Hematopoietic multipotent progenitor cell treated with erythropoietin and hydrocortisone succinate and interleukin-3 and kit ligand, for 15 days (in vitro differentiated cells): ENCODE measurements around the gene PSMA5.
A peak's percentile ranks its signal among the peaks of the same experiment; 100 is the strongest.
"Not testable (repeated sequence)": the region's sequence is repeated elsewhere in the genome, so short reads cannot be mapped to it uniquely, and the experiment has no call there.

Experiments
- DNase-seq: peaks from one replicate; pipeline ENCODE4 v3.0.0-alpha.2; 2015; ENCODE audit warnings: low spot score

The PSMA5 gene

GRCh38 chr1:109426281-109427170 is at the start of gene PSMA5:
PSMA5 (minus strand) TSS chr1:109426448; CDS start chr1:109426330, 118 bp downstream.
- peak; percentile 99 for DNase-seq

DNA sequence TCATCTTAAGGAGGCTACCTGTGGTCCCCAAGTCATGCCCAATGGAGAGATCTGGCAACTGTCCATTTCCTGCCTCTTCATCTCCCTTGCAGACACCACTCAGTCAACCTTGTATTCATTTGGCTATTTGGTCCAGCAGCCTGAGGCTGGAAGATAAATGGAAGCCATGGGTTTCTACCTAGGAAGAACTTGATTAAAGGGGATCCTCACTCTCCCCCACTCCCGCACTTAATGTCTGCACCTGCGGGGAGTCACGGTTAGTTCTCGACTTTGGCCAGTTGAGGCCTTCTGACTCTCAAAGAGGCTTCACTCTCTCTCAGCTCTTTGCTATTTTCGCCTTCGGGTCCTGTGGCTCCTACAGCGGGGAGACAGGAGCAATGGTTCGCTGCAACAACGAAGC is 49.0 kb upstream of the PSMA5 start:
- no peak for DNase-seq

DNA sequence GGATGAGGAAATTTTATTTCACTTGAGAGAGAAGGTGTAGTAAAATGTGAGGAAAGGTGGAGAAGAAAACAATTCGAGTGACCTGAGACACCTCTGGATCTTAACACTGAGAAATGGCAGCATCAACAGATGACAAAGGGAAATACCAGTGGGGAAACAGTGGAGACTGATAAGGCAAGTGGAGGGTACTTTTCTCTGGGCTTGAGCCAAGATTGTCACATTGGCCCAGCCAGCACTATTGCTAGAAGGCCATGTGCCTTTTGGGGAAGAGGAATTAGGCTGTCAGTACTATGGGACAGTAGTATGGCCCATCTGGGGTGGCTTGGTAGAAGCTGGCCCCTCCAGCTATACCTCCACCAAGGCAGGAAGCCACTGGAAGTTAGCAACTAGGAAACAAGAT is 48.4 kb upstream of the PSMA5 start:
- no peak for DNase-seq

DNA sequence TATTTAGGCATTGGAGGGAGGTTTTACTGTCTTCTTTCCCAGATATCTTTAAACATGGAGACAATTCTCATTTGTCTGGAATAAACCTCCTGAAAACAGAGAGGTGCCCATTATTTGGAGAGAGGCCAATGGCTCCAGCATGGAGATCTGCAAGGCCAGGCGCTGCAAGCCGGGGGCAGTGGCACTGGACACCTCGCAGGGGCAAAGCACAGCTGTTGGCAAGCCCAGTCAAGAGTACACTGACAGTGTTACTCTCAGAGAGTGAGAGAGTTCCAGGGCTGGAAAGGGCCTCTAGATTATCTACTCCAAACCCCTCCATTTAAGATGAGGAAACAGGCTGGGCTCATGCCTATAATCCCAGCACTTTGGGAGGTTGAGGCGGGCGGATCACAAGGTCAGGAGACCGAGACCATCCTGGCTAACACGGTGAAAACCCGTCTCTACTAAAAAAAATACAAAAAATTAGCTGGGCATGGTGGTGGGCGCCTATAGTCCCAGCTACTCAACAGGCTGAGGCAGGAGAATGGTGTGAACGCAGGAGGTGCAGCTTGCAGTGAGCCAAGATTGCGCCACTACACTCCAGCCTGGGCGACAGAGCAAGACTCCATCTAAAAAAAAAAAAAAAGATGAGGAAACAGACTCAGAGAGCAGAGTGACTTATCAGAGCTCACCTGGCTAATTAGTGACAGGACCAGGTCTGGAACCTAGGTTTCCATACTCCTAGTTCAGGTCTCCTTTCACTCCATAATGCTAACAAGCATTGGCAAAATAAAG is 47.2 kb upstream of the PSMA5 start:
- DNase-seq = not testable (repeated sequence)

- DNase-seq = no peak
These were observed 46.5 kb upstream of the PSMA5 start for GRCh38 chr1:109472779-109473178.

- no peak for DNase-seq
These were observed 44.0 kb upstream of the PSMA5 start for GRCh38 chr1:109470245-109470644.

GRCh38 chr1:109468903-109469302 is 42.7 kb upstream of the PSMA5 start:
- DNase-seq = no peak

DNA sequence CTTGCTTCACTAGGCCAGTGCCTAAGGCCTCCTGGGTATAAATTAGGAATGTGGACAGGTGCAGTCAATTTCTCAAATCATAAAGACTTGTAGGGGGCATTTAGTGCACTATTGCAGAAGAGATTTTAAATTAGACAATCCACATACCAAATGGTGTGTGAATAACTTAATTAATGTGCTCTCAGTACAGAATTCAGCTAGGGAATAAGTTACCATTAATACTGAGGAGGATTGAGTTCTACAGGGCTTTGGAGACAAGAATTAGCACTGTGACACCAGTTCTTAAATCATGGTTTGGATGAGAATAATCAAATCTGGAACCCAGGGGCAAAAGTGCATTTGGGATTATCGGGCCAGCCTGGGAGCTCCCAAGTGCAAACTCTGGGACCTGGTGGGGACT is 41.8 kb upstream of the PSMA5 start:
- DNase-seq = no peak

GRCh38 chr1:109467301-109467777 is 41.1 kb upstream of the PSMA5 start:
- no peak for DNase-seq

DNA sequence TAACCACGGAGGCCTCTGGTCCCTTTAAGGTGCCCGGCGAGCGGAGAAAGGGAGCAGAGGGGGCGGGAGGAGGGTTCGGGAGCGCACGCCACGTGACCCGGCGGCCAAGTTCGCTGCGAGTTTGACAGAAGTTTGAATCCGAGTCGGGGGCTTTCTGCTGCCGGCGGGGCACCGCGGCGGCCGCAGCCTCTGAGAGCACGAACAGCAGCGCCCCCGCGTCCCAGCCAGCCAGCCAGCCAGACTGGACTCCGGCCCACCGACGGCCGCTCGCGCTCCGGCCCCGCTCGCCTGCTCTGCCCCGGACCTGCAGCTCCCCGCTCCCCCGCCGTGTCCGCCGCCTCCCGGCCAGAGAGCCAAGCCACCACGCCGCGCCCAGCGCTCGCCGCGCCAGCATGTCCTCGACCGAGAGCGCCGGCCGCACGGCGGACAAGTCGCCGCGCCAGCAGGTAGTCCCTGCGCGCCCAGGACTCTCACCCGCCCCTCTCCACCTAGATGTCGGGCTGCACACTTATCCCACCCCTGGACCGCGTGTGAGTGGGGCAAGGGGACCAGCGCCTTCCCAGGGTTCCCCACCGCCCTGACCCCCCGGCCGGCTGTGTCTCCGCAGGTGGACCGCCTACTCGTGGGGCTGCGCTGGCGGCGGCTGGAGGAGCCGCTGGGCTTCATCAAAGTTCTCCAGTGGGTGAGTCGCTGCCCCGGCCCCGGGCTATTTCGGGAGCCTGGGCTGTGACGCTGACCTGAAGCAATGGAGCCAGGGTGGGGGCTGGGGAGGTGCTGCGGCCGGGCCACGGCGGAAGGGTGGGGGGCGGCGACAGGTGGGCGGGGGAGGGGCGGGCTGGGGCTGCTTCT is 40.4 kb upstream of the PSMA5 start, which contains the start of gene SYPL2:
TSS of gene SYPL2 (plus strand) at position 95 of the 849 bp plus-strand sequence. CDS start at position 393, 298 bp downstream.
- no peak for DNase-seq

DNA sequence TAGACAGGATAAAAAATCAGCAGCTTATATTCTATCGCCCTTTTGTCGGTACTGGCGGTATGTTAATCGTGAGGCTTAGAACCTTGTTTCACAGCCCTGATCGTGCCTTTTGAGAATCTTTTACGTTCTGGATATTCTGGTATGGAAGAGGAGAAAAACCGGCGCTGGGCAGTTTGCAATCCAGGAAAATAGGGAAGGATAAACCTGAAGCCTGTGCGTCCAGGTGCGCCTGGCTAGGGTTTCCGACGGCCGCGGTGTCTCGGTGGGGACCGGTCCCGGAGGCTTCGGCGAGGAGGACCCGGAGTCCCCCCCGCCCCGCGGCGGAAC is 39.8 kb upstream of the PSMA5 start:
- no peak for DNase-seq

GRCh38 chr1:109457819-109458218 is 31.6 kb upstream of the PSMA5 start:
- DNase-seq = no peak

- no peak for DNase-seq
These were observed 28.4 kb upstream of the PSMA5 start for GRCh38 chr1:109454497-109455133.

GRCh38 chr1:109447524-109447923 is 21.3 kb upstream of the PSMA5 start:
- no peak for DNase-seq

DNA sequence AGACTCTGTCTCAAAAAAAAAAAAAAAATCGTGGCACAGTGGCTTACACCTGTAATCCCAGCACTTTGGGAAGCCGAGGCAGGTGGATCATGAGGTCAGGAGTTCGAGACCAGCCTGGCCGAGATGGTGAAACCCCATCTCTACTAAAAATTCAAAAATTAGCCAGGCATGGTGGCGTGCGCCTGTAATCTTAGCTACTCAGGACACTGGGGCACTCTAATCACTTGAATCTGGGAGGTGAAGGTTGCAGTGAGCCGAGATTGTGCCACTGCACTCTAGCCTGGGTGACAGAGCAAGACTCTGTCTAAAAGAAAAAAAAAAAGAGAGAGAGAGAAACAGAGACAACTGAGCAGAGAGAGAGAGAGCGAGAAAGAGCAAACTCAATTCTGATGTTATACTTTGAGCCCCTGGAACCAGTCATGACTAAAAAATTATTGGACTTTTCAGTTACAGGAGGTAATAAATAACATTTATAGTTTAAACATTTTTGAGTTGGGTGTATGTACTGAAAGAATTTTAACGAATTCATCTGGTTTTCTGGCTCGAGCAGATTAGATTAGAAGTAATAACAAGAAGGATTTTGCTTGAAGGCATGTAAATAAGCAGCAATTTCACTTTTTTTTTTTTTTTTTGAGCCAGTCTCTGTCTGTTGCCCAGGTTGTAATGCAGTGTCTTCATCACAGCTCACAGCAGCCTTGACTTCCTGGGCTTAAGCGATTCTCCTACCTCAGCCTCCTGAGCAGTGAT is 19.9 kb upstream of the PSMA5 start:
- not testable (repeated sequence) for DNase-seq

DNA sequence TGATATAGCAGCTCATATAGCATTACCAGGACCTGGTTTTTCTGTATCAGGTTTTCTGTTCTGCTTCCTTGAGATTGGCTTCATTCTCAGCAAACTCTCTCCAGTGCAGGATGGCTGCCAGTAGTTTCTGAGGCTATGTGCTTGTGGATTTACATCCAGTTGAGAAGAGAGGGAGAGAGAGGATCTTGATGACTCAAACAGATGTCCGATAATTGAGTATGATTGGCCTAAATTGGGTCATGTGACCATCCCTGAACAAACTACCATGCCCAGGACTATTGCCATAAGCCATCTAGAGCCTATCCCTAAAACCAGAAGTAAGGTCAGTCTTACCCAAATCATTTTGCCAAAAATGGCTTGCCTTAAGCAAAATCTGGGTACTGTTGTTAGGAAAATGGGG is 18.1 kb upstream of the PSMA5 start:
- no peak for DNase-seq

DNA sequence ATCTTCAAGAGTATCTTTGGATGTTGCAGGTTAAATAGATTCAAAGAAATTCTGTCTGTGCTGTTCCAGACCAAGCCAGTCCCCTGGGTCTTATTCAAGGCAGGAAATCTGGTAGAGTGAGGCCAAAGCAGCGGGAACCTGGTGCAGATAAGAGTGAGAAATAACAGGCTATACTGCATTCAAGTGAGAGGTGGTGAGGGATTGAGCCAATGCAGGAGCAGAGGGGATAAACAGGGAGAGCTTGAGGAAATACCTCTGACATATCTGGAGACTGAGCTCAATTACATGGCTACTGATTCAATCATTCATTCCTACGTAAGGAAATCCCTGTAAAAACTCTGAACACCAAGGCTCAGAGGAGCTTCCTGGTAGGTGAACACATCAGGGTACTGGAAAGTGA is 17.2 kb upstream of the PSMA5 start:
- no peak for DNase-seq

DNA sequence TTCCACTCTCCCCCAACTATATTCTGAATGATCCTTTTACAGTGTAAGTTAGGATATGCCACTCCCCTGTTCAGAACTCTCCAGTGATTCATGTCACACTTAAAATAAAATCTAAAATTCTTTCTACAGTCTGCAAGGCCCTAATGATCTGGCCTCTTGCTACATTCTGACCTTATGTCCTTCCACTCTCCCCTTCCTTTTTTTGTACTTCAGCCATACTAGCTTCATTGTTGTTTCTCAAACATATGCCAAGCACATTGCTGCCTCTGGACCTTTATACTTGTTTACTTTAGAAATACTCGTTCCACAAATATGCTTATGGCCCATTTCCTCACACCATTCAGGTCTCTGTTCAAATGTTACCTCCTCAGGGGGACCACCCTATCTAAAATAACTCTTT is 14.8 kb upstream of the PSMA5 start:
- DNase-seq = no peak

GRCh38 chr1:109438798-109439297 is 12.6 kb upstream of the PSMA5 start:
- DNase-seq = no peak

DNA sequence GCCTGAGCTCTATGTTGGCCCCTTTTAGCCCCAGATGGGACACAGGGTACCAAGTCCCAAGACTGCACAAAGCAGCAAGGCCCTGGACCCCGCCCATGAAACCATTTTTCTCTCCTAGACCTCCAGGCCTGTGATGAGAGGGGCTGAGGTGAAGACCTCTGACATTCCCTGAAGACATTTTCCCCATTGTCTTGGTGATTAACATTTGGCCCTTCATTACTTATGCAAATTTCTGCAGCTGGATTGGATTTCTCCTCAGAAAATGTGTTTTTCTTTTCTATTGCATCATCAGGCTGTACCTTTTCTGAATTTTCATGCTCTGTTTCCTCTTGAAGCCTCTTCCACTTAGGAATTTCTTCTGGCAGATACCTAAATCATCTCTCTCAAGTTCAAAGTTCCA is 8.2 kb upstream of the PSMA5 start:
- no peak for DNase-seq

GRCh38 chr1:109433322-109433721 is 7.1 kb upstream of the PSMA5 start:
- DNase-seq = no peak
